ENCODE results near the gene CTNNBIP1.

Gene CTNNBIP1

GRCh38 chr1:9845914-9846313 is 64.2 kb downstream of the CTNNBIP1 start:
- Histone ChIP-seq H3K79me2 (ENCODE audit: control insufficient read depth, insufficient read depth, low read length) (no peaks in the 10 kb centered on the region), H3K4ac (ENCODE audit: low read depth, low read length) (no peak overlapping the region), H2BK120ac (ENCODE audit: low read depth, low read length) (no peak overlapping the region), H3K56ac (ENCODE audit: low read length) (no peak overlapping the region), H3K4me2 (ENCODE audit: low read length) (no peak overlapping the region), H3K79me1 (ENCODE audit: low read length) (no peaks in the 10 kb centered on the region), H3K27me3 (ENCODE audit: insufficient read depth, low read length, poor library complexity) (no peaks in the 10 kb centered on the region), H2AK5ac (ENCODE audit: low read length) (no peak overlapping the region), H3K27ac (ENCODE audit: low read depth, low read length) (no peak overlapping the region), H3K18ac (ENCODE audit: low read length) (no peak overlapping the region), H3K4me3 (ENCODE audit: low read length) (no peak overlapping the region), H4K8ac (ENCODE audit: low read depth, low read length) (no peak overlapping the region), H3K36me3 (ENCODE audit: control insufficient read depth, insufficient read depth, low read length) (no peaks in the 10 kb centered on the region), H2BK15ac (replicated peaks; ENCODE audit: low read depth) (no peak overlapping the region), H2BK5ac (ENCODE audit: low read length) (no peak overlapping the region), H3K23ac (ENCODE audit: low read length) (no peak overlapping the region), H3K9ac (ENCODE audit: low read length) (no peak overlapping the region), H4K5ac (ENCODE audit: low read length) (no peak overlapping the region), H3K4me1 (ENCODE audit: control insufficient read depth, low read depth, low read length) (no peaks in the 10 kb centered on the region)
- no peak for DNase-seq
- no CpG with 5 or more reads among the region's 9 CpGs for WGBS (ENCODE audit: extremely low coverage, insufficient coverage, low lambda C conversion rate)

- no peaks in the 10 kb centered on the region for H3K4me1 ChIP-seq (ENCODE audit: control insufficient read depth, low read depth, low read length)
- no peak overlapping the region for H3K9ac ChIP-seq (ENCODE audit: low read length)
- no peak overlapping the region for H2AK5ac ChIP-seq (ENCODE audit: low read length)
- no peak overlapping the region for H3K4me2 ChIP-seq (ENCODE audit: low read length)
- H3K27me3 ChIP-seq (ENCODE audit: insufficient read depth, low read length, poor library complexity): no peaks in the 10 kb centered on the region
- no peak overlapping the region for H4K5ac ChIP-seq (ENCODE audit: low read length)
- no peak overlapping the region for H4K8ac ChIP-seq (ENCODE audit: low read depth, low read length)
- H2BK15ac ChIP-seq (replicated peaks; ENCODE audit: low read depth): no peak overlapping the region
- no peak overlapping the region for H3K18ac ChIP-seq (ENCODE audit: low read length)
- no peak overlapping the region for H3K23ac ChIP-seq (ENCODE audit: low read length)
- no peak overlapping the region for H3K4ac ChIP-seq (ENCODE audit: low read depth, low read length)
- no peak overlapping the region for H2BK120ac ChIP-seq (ENCODE audit: low read depth, low read length)
- no CpG with 5 or more reads among the region's 7 CpGs for WGBS (ENCODE audit: extremely low coverage, insufficient coverage, low lambda C conversion rate)
- H3K4me3 ChIP-seq (ENCODE audit: low read length): no peak overlapping the region
- no peak overlapping the region for H3K27ac ChIP-seq (ENCODE audit: low read depth, low read length)
- no peak overlapping the region for H2BK5ac ChIP-seq (ENCODE audit: low read length)
- no peak overlapping the region for H3K56ac ChIP-seq (ENCODE audit: low read length)
- no peaks in the 10 kb centered on the region for H3K36me3 ChIP-seq (ENCODE audit: control insufficient read depth, insufficient read depth, low read length)
- no peak for DNase-seq
- no peaks in the 10 kb centered on the region for H3K79me2 ChIP-seq (ENCODE audit: control insufficient read depth, insufficient read depth, low read length)
- no peaks in the 10 kb centered on the region for H3K79me1 ChIP-seq (ENCODE audit: low read length)
These were observed 65.3 kb downstream of the CTNNBIP1 start for GRCh38 chr1:9844756-9845155.

GRCh38 chr1:9844106-9844505 is 66.0 kb downstream of the CTNNBIP1 start:
- no peak overlapping the region for H2BK120ac ChIP-seq (ENCODE audit: low read depth, low read length)
- H2BK5ac ChIP-seq (ENCODE audit: low read length): no peak overlapping the region

GRCh38 chr1:9843576-9843945 is 66.5 kb downstream of the CTNNBIP1 start:
- WGBS (ENCODE audit: extremely low coverage, insufficient coverage, low lambda C conversion rate): no CpG with 5 or more reads among the region's 7 CpGs
- Histone ChIP-seq H3K56ac (ENCODE audit: low read length) (no peak overlapping the region), H3K18ac (ENCODE audit: low read length) (no peak overlapping the region), H3K36me3 (ENCODE audit: control insufficient read depth, insufficient read depth, low read length) (no peaks in the 10 kb centered on the region), H4K5ac (ENCODE audit: low read length) (no peak overlapping the region), H2BK120ac (ENCODE audit: low read depth, low read length) (no peak overlapping the region), H2AK5ac (ENCODE audit: low read length) (no peak overlapping the region), H2BK15ac (replicated peaks; ENCODE audit: low read depth) (no peak overlapping the region), H3K79me2 (ENCODE audit: control insufficient read depth, insufficient read depth, low read length) (no peaks in the 10 kb centered on the region), H3K27me3 (ENCODE audit: insufficient read depth, low read length, poor library complexity) (no peaks in the 10 kb centered on the region), H3K27ac (ENCODE audit: low read depth, low read length) (no peak overlapping the region), H3K23ac (ENCODE audit: low read length) (no peak overlapping the region), H3K4ac (ENCODE audit: low read depth, low read length) (no peak overlapping the region), H3K4me2 (ENCODE audit: low read length) (no peak overlapping the region), H3K4me3 (ENCODE audit: low read length) (no peak overlapping the region), H3K4me1 (ENCODE audit: control insufficient read depth, low read depth, low read length) (no peaks in the 10 kb centered on the region), H3K79me1 (ENCODE audit: low read length) (no peaks in the 10 kb centered on the region), H4K8ac (ENCODE audit: low read depth, low read length) (no peak overlapping the region), H2BK5ac (ENCODE audit: low read length) (no peak overlapping the region), H3K9ac (ENCODE audit: low read length) (no peak overlapping the region)
- DNase-seq: no peak

More at GRCh38 chr1:9844106-9844505, 66.0 kb downstream of the CTNNBIP1 start:
- Histone ChIP-seq H3K27me3 (ENCODE audit: insufficient read depth, low read length, poor library complexity) (no peaks in the 10 kb centered on the region), H3K36me3 (ENCODE audit: control insufficient read depth, insufficient read depth, low read length) (no peaks in the 10 kb centered on the region), H4K8ac (ENCODE audit: low read depth, low read length) (no peak overlapping the region), H3K23ac (ENCODE audit: low read length) (no peak overlapping the region), H2BK15ac (replicated peaks; ENCODE audit: low read depth) (no peak overlapping the region), H3K4ac (ENCODE audit: low read depth, low read length) (no peak overlapping the region), H3K4me2 (ENCODE audit: low read length) (no peak overlapping the region), H3K9ac (ENCODE audit: low read length) (no peak overlapping the region), H3K79me2 (ENCODE audit: control insufficient read depth, insufficient read depth, low read length) (no peaks in the 10 kb centered on the region), H4K5ac (ENCODE audit: low read length) (no peak overlapping the region), H2AK5ac (ENCODE audit: low read length) (no peak overlapping the region), H3K4me1 (ENCODE audit: control insufficient read depth, low read depth, low read length) (no peaks in the 10 kb centered on the region), H3K18ac (ENCODE audit: low read length) (no peak overlapping the region), H3K27ac (ENCODE audit: low read depth, low read length) (no peak overlapping the region), H3K79me1 (ENCODE audit: low read length) (no peaks in the 10 kb centered on the region), H3K4me3 (ENCODE audit: low read length) (no peak overlapping the region), H3K56ac (ENCODE audit: low read length) (no peak overlapping the region)
- no peak for DNase-seq
- no CpG with 5 or more reads among the region's 12 CpGs for WGBS (ENCODE audit: extremely low coverage, insufficient coverage, low lambda C conversion rate)

GRCh38 chr1:9842781-9843575 is 67.1 kb downstream of the CTNNBIP1 start:
- Histone ChIP-seq H3K36me3 (ENCODE audit: control insufficient read depth, insufficient read depth, low read length) (no peaks in the 10 kb centered on the region), H3K79me2 (ENCODE audit: control insufficient read depth, insufficient read depth, low read length) (no peaks in the 10 kb centered on the region), H4K8ac (ENCODE audit: low read depth, low read length) (no peak overlapping the region), H2AK5ac (ENCODE audit: low read length) (no peak overlapping the region), H3K4me1 (ENCODE audit: control insufficient read depth, low read depth, low read length) (no peaks in the 10 kb centered on the region), H2BK15ac (replicated peaks; ENCODE audit: low read depth) (no peak overlapping the region), H3K27me3 (ENCODE audit: insufficient read depth, low read length, poor library complexity) (no peaks in the 10 kb centered on the region), H3K18ac (ENCODE audit: low read length) (no peak overlapping the region), H2BK5ac (ENCODE audit: low read length) (no peak overlapping the region), H4K5ac (ENCODE audit: low read length) (no peak overlapping the region), H3K79me1 (ENCODE audit: low read length) (no peaks in the 10 kb centered on the region), H3K23ac (ENCODE audit: low read length) (no peak overlapping the region), H3K4me2 (ENCODE audit: low read length) (no peak overlapping the region), H3K9ac (ENCODE audit: low read length) (no peak overlapping the region), H3K4me3 (ENCODE audit: low read length) (no peak overlapping the region), H3K4ac (ENCODE audit: low read depth, low read length) (no peak overlapping the region), H3K56ac (ENCODE audit: low read length) (no peak overlapping the region), H3K27ac (ENCODE audit: low read depth, low read length) (no peak overlapping the region), H2BK120ac (ENCODE audit: low read depth, low read length) (no peak overlapping the region)
- DNase-seq: no peak
- WGBS (ENCODE audit: extremely low coverage, insufficient coverage, low lambda C conversion rate): no CpG with 5 or more reads among the region's 20 CpGs
